ENCODE results near the gene PMPCA.

Gene PMPCA

DNA sequence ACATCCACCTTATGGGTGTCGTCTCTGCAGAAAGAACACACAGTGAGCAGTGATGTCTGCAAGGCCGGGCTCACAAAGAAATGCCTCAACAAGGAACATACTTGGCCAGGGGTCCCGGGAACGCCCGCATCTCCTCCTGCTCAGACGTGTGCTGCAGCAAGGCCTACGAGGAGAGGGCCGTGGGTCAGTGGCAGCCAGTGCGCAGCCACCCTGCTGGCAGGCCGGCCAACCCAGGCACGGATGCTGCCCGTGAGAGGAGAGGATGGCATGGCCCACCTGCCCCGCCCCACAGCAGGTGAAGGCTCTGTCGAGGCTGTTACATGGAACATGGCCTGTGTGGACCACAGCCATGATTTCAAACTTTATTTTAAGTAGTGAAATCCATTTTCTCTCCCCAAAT, 53.1 kb downstream of the PMPCA start:
- no peak for DNase-seq

DNA sequence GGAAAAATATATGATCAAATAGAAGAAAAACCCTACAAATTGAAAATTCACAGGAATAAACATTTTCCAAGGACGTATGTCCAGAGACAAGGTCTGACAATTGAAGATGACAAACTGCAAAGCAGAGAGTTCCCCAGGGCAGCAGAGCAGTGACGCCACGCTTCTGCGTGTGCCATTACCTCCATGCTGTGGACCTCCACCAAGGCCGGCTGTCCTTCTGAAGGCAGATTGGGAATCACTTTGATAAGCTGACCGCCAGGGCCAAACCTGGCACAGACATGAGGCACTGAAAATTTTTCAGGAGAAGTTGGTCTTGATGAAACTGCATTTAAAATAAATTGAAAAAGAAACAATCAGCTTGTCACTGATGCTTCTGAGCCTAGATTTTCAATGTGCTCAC, 53.8 kb downstream of the PMPCA start:
- DNase-seq, result no peak

DNA sequence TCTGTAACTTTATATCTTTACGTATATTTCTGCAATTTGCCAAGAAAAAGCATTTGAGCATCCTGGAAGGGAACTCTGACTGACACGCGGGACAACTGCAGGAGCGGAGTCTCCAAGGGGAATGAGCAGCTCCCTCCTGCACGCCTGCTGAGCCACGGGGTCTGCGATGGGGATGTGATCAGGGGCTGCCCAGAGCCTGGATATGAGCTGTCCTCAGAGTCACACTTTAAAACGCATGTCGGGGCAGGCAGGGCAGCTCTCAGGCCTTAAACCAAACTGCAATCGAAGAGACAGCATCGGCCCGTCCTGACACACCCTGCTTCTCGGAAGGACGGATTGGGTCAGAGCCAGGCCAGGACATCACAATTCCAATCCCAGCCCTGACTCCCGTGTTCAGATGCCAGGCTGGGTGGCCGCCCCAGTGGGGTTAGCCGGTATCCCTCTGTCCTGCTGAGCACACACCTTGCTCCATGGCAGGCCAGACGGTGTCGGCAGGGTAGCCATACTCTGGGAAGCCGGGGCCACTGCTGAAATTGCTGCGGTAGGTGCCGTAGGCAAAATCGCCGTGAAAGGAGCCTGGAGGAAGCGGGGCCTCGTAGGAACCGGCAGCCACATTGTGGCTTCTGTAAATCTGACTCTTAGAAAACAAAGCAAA, 55.2 kb downstream of the PMPCA start:
- DNase-seq, result no peak

DNA sequence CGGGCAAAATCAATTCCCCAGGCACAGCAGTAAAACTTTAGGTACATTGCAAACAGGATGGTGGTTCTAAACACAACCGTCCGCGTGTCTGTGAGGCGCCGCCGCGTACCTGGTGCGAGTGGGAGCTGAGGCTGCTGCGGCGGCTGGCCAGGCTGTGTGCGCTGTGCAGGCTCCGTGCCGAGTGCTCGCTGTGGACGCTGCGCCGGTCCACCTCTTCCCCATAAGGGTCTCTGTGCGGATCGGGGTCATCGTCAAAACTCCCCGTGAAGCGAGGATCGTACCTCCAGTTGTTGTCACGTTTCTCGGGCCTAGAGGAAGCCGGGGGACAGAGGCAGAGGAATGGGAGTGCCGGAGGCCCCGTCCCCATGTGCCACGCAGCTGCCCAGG, 55.7 kb downstream of the PMPCA start:
- no peak for DNase-seq

DNA sequence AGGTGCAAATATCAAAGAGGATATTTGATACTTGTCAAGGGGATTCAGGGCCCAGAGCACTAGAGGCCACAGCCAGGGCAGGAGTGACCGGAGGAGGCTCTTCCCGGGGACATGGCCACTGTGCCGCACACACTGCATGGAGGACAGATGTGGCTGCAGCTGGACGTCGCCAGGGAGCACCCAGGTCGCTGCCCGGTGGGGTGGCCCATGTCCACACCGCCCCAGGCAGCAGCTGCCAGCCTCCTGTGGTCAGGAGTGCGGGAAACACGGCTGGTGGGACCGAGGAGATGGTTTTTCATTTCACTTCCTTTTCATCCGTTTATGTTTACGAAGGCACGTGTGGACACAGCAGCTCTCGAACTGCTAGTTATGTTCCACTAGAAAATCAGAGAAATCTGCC, 57.3 kb downstream of the PMPCA start:
- no peak for DNase-seq

DNA sequence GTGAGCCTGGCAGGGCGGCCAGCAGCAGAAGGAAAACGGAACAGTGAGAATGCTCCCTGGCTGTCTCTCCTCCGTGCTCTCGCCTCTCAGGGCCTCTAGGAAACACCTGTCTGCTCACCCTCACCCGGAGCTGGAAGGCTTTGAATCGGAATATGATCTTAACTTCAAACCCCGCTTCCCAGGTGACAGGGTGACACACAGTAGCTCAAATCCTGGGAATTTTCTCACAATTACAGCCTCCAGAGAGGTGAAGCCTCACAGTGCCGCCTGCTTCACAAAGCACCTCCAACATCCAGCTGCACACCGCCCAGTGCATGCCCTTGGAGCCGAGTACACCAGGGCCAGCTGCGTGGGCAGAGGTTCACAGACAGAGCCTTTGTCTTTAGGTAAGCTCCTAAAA, 59.9 kb downstream of the PMPCA start:
- DNase-seq, result no peak

DNA sequence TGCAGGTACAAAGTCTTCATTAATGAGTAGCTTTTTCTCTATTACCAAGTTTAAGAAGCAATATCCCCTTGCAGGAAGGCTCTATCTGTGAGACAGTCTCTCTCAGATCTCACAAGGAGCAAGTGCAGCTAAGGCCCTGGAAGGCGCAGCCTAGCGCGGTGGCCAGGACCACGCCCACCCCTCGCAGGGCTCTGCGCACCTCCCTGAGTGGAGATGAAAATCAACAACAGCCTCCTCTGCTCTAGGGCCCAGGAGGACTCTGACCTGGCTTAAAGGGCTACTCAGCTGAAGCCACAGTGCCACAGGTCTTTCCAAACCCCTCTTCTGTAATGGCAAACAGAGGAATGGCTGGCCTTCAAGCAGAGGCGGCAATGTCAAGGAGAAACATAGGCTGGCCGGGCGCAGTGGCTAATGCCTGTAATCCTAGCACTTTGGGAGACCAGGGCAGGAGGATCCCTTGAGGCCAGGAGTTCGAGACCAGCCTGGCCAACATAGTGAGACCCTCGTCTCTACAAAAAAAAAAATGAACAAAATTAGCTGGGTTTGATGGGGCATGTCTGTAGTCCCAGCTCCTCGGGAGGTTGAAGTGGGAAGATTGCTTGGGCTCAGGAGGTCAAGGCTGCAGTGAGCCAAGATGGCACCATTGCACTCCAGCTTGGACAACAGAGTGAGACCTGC, 60.5 kb downstream of the PMPCA start:
- no peak for DNase-seq

DNA sequence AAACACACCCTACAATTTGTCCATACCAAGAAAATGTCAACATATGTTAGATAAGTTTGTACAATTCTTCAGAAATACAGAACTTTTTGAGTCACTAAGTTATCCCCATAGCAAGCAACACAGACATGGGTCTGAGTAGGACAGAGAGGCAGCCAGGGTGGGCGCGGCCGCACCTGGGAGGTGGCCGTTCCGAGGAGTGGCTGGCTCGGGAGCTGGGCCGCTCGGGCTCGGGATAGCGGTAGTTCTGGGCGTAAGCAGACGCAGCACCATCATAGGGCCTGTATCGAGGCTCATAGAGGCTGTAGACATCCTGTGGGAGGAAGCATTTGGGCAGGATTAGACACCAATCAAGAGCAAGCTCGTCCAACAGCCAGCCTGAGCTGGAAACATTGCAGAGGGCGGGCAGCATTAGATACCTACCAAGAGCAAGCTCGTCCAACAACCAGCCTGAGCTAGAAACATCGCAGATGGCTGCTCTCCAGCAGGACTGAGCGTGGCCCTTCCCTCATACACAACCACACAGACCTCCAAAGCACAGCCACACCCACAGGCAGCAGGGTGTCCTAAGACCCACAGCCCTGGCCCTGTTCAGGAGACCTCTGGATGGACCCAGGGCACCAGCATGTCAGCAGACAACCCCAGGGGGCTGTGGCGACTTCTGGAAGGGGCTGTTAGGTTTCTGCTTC, 61.5 kb downstream of the PMPCA start:
- no peak for DNase-seq

DNA sequence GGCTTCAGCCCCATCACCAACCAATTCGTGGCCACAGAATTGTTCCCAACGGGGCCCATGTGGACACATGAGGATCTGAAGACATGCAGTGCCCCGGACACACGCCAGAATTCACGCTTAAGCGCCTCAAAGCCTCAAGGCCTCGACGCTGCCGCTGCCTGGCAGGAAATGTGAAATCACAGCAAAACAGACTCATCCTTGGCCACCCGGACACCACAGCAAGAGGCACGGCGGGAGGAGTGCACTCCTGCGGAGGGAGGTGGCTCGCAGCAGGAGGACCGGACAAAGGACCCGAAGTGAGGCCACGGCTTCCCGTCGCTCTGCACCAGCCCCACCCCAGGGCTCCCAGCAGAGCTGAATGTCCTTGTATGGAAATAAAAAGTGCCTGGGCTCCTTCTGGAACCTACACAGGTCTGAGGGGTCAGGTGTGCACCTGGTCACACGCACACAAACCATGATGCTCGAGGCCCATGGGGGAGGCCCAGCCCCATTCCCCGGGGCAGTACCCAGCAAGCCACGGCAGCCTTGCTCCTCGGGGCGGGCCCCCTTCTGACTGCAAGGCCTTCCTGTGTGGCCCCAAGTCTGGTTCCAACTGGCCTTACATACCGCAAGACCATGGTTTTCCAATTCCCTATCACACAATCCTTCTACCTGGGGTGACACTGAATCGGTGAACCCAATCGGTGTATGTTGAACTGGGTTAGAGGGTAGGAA, 62.3 kb downstream of the PMPCA start:
- DNase-seq, result no peak

DNA sequence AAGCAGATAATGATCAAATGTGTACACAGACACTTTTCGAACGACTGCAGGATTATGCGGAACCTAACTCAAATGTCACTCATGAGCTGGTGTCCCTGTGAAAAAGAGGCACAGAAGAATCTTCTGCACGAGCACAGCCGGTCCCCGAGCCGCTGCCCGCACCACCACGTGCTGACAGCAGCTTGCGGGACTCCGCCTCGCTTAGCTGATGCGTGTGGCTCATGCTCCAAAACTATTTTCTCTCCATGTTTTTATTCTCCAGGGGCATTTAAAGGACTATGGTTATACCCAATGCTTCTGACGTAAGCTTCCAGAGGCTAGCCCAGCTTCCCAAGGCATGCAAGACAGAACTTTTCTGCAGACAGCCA, 62.9 kb downstream of the PMPCA start:
- no peak for DNase-seq
